GM19467 (cell line): ENCODE data around the gene GOLGA8S.
"Not testable (repeated sequence)": the region's sequence is repeated elsewhere in the genome, so short reads cannot be mapped to it uniquely, and the experiment has no call there.

Source experiments
- ATAC-seq: cut with Tn5 transposase; IDR thresholded peaks from one replicate; pipeline ENCODE4 v1.9.1; 2021; ENCODE audit warnings: mild to moderate bottlenecking, moderate library complexity; ENCODE audit not compliant: unreplicated experiment

The GOLGA8S gene

GRCh38 chr15:23354448-23354847, at the start of gene GOLGA8S:
TSS of gene GOLGA8S (plus strand) at chr15:23354748. CDS start at chr15:23354810, 62 bp downstream.
- not testable (repeated sequence) for ATAC-seq

- ATAC-seq = not testable (repeated sequence)
These were observed 49.7 kb upstream of the GOLGA8S start for GRCh38 chr15:23304805-23305204.

GRCh38 chr15:23305921-23306320, 48.6 kb upstream of the GOLGA8S start:
- ATAC-seq = not testable (repeated sequence)

GRCh38 chr15:23311233-23311632, 43.3 kb upstream of the GOLGA8S start:
- ATAC-seq = not testable (repeated sequence)

GRCh38 chr15:23334096-23334495, 20.5 kb upstream of the GOLGA8S start, which contains the start of gene GOLGA6L26:
TSS of gene GOLGA6L26 (minus strand) at chr15:23334196. CDS start at chr15:23334135, 61 bp downstream.
- not testable (repeated sequence) for ATAC-seq

- ATAC-seq = not testable (repeated sequence)
These were observed 8.1 kb downstream of the GOLGA8S start for GRCh38 chr15:23362622-23363021.

- ATAC-seq = not testable (repeated sequence)
These were observed 9.7 kb downstream of the GOLGA8S start for GRCh38 chr15:23364261-23364660.

GRCh38 chr15:23370578-23370977, 16.0 kb downstream of the GOLGA8S start:
- no peak for ATAC-seq

GRCh38 chr15:23371134-23371533, 16.6 kb downstream of the GOLGA8S start:
- not testable (repeated sequence) for ATAC-seq

GRCh38 chr15:23371868-23372267, 17.3 kb downstream of the GOLGA8S start:
- ATAC-seq = not testable (repeated sequence)

- ATAC-seq = no peak
These were observed 17.7 kb downstream of the GOLGA8S start for GRCh38 chr15:23372284-23372683.

GRCh38 chr15:23372891-23373600, 18.5 kb downstream of the GOLGA8S start:
- not testable (repeated sequence) for ATAC-seq

GRCh38 chr15:23374226-23374625, 19.7 kb downstream of the GOLGA8S start:
- ATAC-seq = not testable (repeated sequence)

- ATAC-seq = not testable (repeated sequence)
These were observed 24.4 kb downstream of the GOLGA8S start for GRCh38 chr15:23378946-23379345.

GRCh38 chr15:23380700-23381099, 26.2 kb downstream of the GOLGA8S start:
- ATAC-seq = not testable (repeated sequence)

GRCh38 chr15:23381192-23381591, 26.6 kb downstream of the GOLGA8S start:
- ATAC-seq = not testable (repeated sequence)

GRCh38 chr15:23384371-23384770, 29.8 kb downstream of the GOLGA8S start:
- no peak for ATAC-seq

GRCh38 chr15:23385886-23386430, 31.4 kb downstream of the GOLGA8S start:
- ATAC-seq = no peak

- ATAC-seq = no peak
These were observed 33.2 kb downstream of the GOLGA8S start for GRCh38 chr15:23387621-23388190.

GRCh38 chr15:23395030-23395692, 40.6 kb downstream of the GOLGA8S start:
- ATAC-seq = no peak

- no peak for ATAC-seq
These were observed 41.3 kb downstream of the GOLGA8S start for GRCh38 chr15:23395832-23396231.
